Activated naive CD4-positive, alpha-beta T cell treated with anti-CD3 and anti-CD28 coated beads, Interleukin-2, amount 50 U/mL, for 24 hours (primary cell): ENCODE data around the gene PRRC2B.
"Not testable (repeated sequence)": the region's sequence is repeated elsewhere in the genome, so short reads cannot be mapped to it uniquely, and the experiment has no call there.

ENCODE experiments used
- H3K27ac Mint-ChIP-seq: one replicate; pipeline ENCODE4 v1.8.0; 2021; ENCODE audit warnings: mild to moderate bottlenecking, mixed read lengths
- H3K27me3 Mint-ChIP-seq: one replicate; pipeline ENCODE4 v1.8.0; 2021; ENCODE audit warnings: mixed read lengths
- H3K36me3 Mint-ChIP-seq: one replicate; pipeline ENCODE4 v1.8.0; 2021; ENCODE audit warnings: mixed read lengths
- H3K4me1 Mint-ChIP-seq: one replicate; pipeline ENCODE4 v1.8.0; 2021; ENCODE audit warnings: mixed read lengths
- H3K4me3 Mint-ChIP-seq: one replicate; pipeline ENCODE4 v1.8.0; 2021; ENCODE audit warnings: mild to moderate bottlenecking, mixed read lengths
- H3K9me3 Mint-ChIP-seq: one replicate; pipeline ENCODE4 v1.8.0; 2021; ENCODE audit warnings: mixed read lengths

Gene PRRC2B

DNA sequence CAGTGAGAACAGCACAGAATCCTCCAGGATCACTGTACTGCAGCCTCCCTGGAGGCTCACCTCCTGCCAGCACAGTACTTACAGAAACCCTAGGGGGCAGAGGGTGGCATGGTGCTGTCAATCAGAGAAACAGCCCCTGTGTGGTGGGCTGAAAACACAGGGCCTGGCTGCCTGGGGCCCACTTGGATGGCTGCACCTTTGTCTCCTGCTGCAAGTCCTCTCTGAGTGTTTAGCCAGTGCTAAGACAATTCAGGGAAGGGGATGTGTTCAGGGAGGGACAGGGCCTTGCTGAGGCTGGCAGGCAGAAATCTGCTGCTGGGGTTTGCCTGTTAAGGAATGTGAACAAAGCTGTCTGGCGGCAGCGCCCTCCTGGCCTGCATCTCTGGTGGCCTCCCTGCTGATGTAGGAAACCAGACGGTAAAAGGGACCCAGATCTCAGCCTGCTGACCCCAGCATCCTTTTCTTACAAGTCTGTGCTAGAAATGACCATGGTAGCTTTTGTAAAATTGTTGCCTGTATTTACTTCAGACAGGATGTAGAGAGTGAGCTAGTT is 39.5 kb downstream of the PRRC2B start:
- Mint-ChIP-seq H3K4me1 (peaks cover 27% of the 10 kb centered on the region), H3K27me3 (no peaks in the 10 kb centered on the region), H3K4me3 (no peak overlapping the region), H3K36me3 (peaks cover 7% of the 10 kb centered on the region), H3K9me3 (no peaks in the 10 kb centered on the region), H3K27ac (no peak overlapping the region)

DNA sequence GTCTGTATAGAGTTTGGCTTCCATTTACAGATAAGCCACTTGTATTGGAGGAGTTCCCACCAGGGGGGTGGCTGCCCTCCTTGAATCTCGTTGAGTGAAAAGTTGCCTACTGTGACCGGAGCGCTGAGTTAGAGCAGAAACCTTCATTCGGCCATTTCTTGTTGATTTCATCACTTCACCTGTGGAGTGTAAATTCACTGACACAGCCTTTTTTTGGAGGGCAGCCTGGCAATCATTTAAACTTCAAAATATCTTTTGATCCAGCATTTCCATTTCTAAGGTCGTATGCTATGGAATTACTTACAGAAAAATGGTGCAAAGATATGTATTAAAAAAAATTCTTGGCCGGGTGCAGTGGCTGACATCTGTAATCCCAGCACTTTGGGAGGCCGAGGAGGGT is 40.8 kb downstream of the PRRC2B start:
- no peak overlapping the region for H3K27ac Mint-ChIP-seq
- peaks cover 7% of the 10 kb centered on the region for H3K36me3 Mint-ChIP-seq
- peaks cover 18% of the 10 kb centered on the region for H3K4me1 Mint-ChIP-seq
- no peaks in the 10 kb centered on the region for H3K27me3 Mint-ChIP-seq
- H3K9me3 Mint-ChIP-seq: no peaks in the 10 kb centered on the region
- no peak overlapping the region for H3K4me3 Mint-ChIP-seq

DNA sequence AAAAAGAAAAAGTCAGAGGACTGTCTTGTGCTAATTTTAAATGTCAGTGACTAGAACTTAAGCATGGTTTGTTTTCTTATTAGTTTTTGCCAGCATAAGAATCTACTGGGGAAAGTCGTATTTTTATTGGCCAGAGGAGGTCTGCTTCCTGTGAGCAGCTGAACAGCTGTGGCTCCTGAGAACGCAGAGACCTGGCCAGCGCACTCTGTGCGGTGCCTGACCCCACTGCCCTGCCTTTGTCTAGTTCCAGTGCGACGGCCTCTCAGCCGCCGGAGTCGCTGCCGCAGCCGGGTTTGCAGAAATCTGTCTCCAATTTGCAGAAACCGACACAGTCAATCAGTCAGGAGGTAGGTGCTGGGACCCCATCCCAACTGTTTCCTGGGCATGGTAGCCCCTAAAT is 42.5 kb downstream of the PRRC2B start:
- Mint-ChIP-seq H3K4me3 (no peak overlapping the region), H3K27me3 (no peaks in the 10 kb centered on the region), H3K36me3 (peaks cover 10% of the 10 kb centered on the region), H3K27ac (peak overlapping the region; percentile 17), H3K4me1 (peaks cover 17% of the 10 kb centered on the region), H3K9me3 (no peaks in the 10 kb centered on the region)

DNA sequence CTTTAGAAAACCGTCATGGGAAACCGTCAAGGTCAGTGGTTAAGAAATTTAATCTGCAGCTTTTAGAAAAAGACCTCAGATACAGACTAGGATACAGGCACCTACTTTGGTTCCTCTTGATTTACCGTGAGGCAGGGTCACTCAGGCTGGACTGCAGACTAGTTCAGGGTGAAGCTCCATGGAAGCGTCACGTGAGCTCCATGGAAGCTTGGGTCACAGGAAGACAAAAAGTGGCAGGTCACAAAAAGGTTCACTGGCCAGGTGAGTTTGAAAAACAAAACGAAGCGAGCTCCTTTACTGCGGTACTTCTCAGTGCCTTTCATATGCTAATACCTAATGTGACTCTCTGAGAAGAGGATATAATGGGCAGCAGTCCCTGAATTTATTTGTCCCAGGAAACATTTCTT is 43.0 kb downstream of the PRRC2B start:
- H3K27ac Mint-ChIP-seq: no peak overlapping the region
- peaks cover 10% of the 10 kb centered on the region for H3K36me3 Mint-ChIP-seq
- no peaks in the 10 kb centered on the region for H3K27me3 Mint-ChIP-seq
- no peak overlapping the region for H3K4me3 Mint-ChIP-seq
- H3K4me1 Mint-ChIP-seq: peaks cover 21% of the 10 kb centered on the region
- no peaks in the 10 kb centered on the region for H3K9me3 Mint-ChIP-seq

DNA sequence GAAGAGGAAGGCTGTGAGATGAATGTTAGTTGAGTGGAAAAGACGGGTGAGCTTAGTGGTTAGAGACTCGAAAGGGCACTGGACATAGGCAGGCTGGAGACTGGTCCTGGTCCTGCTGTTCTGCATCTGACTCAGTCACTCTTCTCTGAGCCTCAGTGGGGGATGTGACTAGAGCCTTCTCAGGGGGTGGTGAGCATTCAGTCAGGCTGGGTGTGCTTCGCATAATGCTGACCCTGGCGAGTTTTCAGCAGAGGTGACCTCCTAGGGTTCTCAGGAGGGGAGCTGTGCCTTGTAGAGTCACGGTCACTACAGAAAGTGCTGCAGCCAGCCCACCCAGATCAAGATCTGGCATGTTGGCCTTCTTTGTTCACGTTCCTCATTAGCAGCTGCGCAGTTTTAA is 44.3 kb downstream of the PRRC2B start:
- H3K4me1 Mint-ChIP-seq: peaks cover 21% of the 10 kb centered on the region
- H3K9me3 Mint-ChIP-seq: no peaks in the 10 kb centered on the region
- no peaks in the 10 kb centered on the region for H3K27me3 Mint-ChIP-seq
- no peak overlapping the region for H3K4me3 Mint-ChIP-seq
- H3K27ac Mint-ChIP-seq: peak overlapping the region; percentile 52
- H3K36me3 Mint-ChIP-seq: peaks cover 12% of the 10 kb centered on the region

DNA sequence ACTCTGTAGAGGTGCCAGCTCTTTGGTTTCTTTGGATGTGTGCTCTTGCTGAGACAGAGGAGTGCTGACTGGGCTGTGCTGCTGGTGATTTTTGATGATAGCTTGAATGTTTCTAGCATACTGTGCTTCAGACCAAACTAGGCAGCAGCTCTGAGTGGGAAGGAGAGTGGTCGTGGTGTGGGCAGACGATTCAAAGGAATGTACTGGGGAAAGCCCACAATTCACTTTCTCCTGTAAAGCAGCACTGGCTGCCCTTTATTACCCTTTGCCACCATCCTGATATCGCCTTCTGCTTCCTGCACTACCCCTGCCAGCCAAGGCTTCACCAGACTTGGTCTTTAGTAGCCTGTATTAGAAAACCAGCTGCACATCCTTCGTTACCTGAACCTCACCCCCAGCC is 45.3 kb downstream of the PRRC2B start:
- Mint-ChIP-seq H3K9me3 (no peaks in the 10 kb centered on the region), H3K36me3 (peaks cover 14% of the 10 kb centered on the region), H3K4me3 (no peak overlapping the region), H3K27ac (peak overlapping the region; percentile 3), H3K27me3 (no peaks in the 10 kb centered on the region), H3K4me1 (peaks cover 21% of the 10 kb centered on the region)

DNA sequence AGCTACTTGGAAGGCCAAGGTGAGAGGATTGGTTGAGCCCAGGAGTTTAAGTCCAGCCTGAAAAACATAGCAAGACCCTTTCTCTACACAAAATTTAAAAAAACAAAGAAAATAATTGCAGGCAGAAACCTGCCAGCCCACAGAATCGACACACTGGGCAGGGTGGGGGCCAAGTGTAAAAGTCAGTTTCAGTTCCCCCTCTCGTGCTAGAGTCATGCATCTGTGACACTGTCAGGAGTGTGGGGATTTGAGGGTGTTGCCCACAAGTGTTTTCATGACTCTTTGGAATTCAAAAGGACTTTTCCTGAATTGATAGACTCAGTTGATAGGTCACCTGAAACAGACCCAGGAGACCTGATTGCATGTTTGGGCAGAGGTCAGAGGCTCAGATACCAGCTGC is 47.6 kb downstream of the PRRC2B start:
- no peaks in the 10 kb centered on the region for H3K27me3 Mint-ChIP-seq
- peaks cover 14% of the 10 kb centered on the region for H3K36me3 Mint-ChIP-seq
- H3K9me3 Mint-ChIP-seq: no peaks in the 10 kb centered on the region

DNA sequence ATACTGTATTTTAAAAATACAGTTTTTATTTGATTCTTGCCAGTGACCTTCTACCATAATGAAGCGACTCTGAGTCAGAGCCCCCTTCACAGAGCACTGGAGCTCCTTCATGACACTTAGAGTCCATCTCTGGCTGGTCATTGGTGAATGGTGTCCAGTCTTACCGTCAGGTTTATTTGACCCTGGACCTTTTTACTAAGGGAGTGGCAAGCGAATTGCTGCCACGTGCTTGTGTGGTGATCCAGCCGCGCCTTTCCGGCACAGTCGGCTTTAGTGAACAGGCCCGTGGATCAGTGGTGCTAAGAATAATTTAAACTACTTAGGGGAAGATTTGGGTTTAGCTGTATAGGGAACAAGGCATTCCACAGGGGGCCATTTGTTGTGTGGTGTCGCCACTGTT is 48.5 kb downstream of the PRRC2B start:
- Mint-ChIP-seq H3K9me3 (no peaks in the 10 kb centered on the region), H3K4me3 (no peak overlapping the region), H3K36me3 (peaks cover 19% of the 10 kb centered on the region), H3K27ac (no peak overlapping the region), H3K4me1 (peaks cover 21% of the 10 kb centered on the region), H3K27me3 (no peaks in the 10 kb centered on the region)

More for the DNA sequence above, 47.6 kb downstream of the PRRC2B start:
- H3K4me3 Mint-ChIP-seq: no peak overlapping the region
- H3K27ac Mint-ChIP-seq: peak overlapping the region; percentile 23
- peaks cover 21% of the 10 kb centered on the region for H3K4me1 Mint-ChIP-seq

DNA sequence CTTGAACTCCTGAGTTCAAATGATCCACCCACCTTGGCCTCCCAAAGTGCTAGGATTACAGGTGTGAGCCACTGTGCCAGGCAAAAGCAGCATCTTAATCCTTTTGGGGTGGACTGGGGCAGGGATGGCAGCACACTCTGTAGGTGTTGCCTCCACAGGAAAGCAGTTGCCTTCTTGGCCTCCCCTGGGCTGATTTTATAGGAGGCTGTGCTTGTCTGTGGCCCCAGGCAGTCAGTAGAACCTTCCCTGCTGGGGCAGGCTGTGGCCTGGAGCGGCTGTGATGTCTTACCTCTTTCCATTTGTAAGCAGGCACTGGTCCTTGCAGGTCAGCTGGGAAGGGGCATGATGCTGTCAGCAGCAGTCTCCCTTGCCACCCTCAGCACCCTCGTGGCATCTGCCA is 49.8 kb downstream of the PRRC2B start:
- no peak overlapping the region for H3K27ac Mint-ChIP-seq
- H3K27me3 Mint-ChIP-seq: no peaks in the 10 kb centered on the region
- H3K36me3 Mint-ChIP-seq: peaks cover 16% of the 10 kb centered on the region
- H3K9me3 Mint-ChIP-seq: no peaks in the 10 kb centered on the region
- no peak overlapping the region for H3K4me3 Mint-ChIP-seq
- H3K4me1 Mint-ChIP-seq: peaks cover 17% of the 10 kb centered on the region

DNA sequence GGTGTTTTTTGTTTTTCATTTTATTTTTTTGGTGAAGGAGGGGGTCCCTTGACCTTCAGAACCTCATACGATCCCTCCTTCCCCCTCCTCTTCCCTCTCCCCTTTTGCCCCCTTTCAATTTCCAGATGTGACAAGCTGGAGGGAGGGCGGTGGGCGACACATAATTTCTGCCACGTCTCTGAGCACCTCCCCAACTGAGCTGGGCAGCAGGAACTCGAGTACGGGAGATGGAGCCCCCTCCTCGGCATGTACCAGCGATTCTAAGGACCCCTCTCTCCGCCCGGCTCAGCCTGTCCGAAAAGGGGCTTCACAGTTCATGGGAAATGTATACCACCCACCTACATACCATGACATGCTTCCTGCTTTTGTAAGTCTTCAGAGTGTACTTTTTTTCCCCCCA is 52.4 kb downstream of the PRRC2B start:
- Mint-ChIP-seq H3K4me1 (peaks cover 19% of the 10 kb centered on the region), H3K4me3 (no peak overlapping the region), H3K27ac (peak overlapping the region; percentile 35), H3K36me3 (peaks cover 21% of the 10 kb centered on the region), H3K9me3 (no peaks in the 10 kb centered on the region), H3K27me3 (no peaks in the 10 kb centered on the region)

DNA sequence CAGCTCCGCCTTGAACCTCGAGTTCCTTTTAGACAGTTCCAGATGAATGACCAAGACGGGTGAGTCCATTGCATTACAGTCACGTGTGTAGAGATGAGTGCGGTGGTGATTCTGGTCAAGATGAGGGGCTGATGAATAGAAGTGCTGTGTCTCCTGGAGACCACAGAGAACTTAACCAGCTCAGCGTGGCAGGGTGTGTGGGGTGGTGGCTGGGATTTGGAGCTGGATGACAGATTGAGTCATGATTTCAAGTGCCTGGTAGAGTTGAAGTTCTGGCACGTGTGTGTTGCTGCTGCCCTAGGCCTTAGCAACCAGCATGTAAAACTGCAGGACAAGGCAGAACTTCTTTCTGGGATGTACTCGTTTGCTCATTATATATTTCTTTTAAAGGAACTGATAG is 53.3 kb downstream of the PRRC2B start:
- Mint-ChIP-seq H3K9me3 (no peaks in the 10 kb centered on the region), H3K27ac (peak overlapping the region; percentile 55), H3K36me3 (peaks cover 24% of the 10 kb centered on the region), H3K4me3 (no peak overlapping the region), H3K27me3 (no peaks in the 10 kb centered on the region), H3K4me1 (peaks cover 23% of the 10 kb centered on the region)

DNA sequence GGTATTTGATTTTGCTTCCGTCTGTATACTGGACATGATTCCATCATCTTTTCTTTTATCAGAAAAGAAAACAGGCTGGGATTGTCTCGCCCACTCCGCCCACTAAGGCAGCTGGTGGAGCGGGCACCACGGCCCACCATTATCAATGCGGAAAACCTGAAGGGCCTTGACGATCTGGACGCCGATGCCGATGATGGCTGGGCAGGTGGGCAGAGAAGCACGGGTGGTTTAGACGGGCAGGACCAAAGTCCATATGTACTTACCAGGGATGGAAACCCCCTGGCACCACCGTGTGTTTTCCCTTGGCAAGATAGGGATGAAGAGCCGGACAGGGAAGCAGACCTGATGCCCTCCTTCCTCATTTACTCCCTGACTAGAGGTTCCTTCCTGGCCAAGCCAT is 53.7 kb downstream of the PRRC2B start:
- Mint-ChIP-seq H3K4me3 (no peak overlapping the region), H3K27ac (peak overlapping the region; percentile 13), H3K36me3 (peaks cover 22% of the 10 kb centered on the region), H3K27me3 (no peaks in the 10 kb centered on the region), H3K9me3 (no peaks in the 10 kb centered on the region), H3K4me1 (peaks cover 27% of the 10 kb centered on the region)

DNA sequence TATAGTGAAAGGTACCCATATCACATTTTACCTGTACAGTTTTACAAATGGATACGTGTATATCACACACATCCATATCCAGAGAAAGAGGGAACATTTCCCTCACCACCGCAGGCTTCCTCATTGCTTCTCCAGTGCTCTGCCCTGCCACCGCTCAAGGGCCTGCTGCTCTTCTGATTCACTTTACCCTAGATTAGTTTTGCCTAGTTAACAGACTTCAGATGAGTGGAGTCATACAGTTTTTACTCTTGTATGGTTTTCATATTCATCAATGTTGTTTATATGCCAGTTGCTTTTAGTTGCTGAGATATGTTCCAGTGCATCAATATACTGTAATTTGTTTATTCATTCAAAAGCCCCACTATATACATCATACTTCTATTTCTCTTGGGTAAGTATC is 54.9 kb downstream of the PRRC2B start:
- Mint-ChIP-seq H3K4me3 (no peak overlapping the region), H3K9me3 (no peaks in the 10 kb centered on the region), H3K4me1 (peaks cover 33% of the 10 kb centered on the region), H3K27me3 (no peaks in the 10 kb centered on the region), H3K27ac (peak overlapping the region; percentile 66), H3K36me3 (peaks cover 23% of the 10 kb centered on the region)

DNA sequence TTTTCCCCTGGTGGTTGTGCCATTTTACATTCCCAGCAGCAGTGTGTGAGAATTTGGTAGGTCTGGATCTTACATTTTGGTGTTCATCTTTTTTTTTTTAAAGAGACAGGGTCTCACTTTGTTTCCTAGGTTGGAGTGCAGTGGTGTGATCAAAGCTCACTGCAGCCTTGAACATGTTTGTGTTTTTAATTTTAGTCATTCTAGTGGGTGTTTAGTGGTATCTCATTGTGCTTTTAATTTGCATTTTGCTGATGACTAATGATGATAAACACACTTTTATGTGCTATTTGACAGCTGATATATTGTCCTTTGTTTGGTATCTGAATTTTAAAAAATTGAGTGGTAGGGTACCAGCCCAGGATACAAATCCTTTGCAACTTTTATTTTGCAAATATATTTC is 55.4 kb downstream of the PRRC2B start:
- H3K9me3 Mint-ChIP-seq: no peaks in the 10 kb centered on the region
- no peak overlapping the region for H3K4me3 Mint-ChIP-seq
- H3K27me3 Mint-ChIP-seq: no peaks in the 10 kb centered on the region
- peaks cover 36% of the 10 kb centered on the region for H3K4me1 Mint-ChIP-seq
- peak overlapping the region; percentile 66 for H3K27ac Mint-ChIP-seq
- H3K36me3 Mint-ChIP-seq: peaks cover 23% of the 10 kb centered on the region

DNA sequence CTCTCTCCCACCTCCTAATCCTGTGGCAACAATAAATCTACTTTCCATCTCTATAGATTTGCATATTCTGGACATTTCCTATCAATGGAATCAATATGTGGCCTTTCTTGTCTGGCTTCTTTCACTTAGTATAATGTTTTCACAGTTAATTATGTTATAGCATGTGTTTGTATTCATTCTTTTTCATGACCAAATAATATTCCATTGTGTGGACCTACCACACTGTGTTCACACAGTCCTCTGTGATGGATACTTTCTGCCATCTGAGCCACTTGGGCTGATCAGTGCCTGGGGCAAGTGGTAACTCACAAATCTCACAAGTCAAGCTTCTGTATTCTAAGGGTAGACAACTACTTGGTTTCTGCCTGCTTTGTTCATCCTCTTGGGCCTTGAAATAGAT is 60.1 kb downstream of the PRRC2B start:
- Mint-ChIP-seq H3K9me3 (no peaks in the 10 kb centered on the region), H3K36me3 (peaks cover 24% of the 10 kb centered on the region), H3K4me3 (no peak overlapping the region), H3K27me3 (no peaks in the 10 kb centered on the region), H3K4me1 (peaks cover 32% of the 10 kb centered on the region), H3K27ac (peak overlapping the region; percentile 84)

DNA sequence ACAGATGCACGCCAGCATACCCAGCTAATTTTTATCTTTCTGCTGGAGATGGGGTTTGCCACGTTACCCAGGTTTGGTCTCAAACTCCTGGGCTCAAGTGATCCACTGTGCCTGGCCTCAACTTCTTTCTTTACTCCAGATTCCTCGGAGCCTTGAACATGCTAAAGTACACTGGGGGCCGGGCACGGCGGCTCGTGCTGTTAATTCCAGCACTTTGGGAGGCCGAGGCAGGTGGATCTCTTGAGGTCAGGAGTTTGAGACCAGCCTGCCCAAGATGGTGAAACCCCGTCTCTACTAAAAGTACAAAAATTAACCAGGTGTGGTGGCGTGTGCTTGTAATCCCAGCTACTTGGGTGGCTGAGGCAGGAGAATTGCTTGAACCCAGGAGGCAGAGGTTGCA is 61.8 kb downstream of the PRRC2B start:
- Mint-ChIP-seq H3K36me3 (peaks cover 23% of the 10 kb centered on the region), H3K4me1 (peaks cover 25% of the 10 kb centered on the region)
- H3K4me3 Mint-ChIP-seq, H3K27ac Mint-ChIP-seq, H3K27me3 Mint-ChIP-seq, H3K9me3 Mint-ChIP-seq: not testable (repeated sequence)

DNA sequence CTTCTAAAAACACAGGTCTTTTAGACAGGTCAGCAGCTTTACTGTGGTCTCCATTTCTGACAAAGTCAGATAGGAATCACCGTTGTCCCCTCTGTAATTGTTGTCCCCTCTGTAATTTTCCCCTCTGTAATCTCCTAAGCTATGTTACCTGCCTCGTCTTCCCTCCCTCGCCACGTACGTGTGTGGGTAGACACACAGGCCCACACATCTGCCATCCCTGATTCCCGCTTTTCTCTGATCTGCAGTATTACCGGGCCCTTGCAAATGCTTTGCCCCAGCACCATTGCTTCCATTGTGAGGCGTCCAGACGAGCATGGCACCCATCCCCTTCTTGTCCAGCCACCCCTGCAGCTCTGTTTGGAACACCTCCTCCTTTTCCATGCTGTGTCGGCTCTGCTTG is 63.9 kb downstream of the PRRC2B start:
- H3K27me3 Mint-ChIP-seq: no peaks in the 10 kb centered on the region
- no peak overlapping the region for H3K4me3 Mint-ChIP-seq
- H3K4me1 Mint-ChIP-seq: peaks cover 12% of the 10 kb centered on the region
- H3K9me3 Mint-ChIP-seq: no peaks in the 10 kb centered on the region
- peak overlapping the region; percentile 6 for H3K27ac Mint-ChIP-seq
- H3K36me3 Mint-ChIP-seq: peaks cover 23% of the 10 kb centered on the region
